SK-N-SH (cell line): ENCODE results near the gene SMARCA1. TPM values are rescaled to one million over a fixed set of nuclear protein-coding genes. Genes with fewer than 3 reads are reported as not detected.

ENCODE experiments used
- CTCF ChIA-PET: fragments of 300-600, 350-600 bp; formaldehyde crosslinking; extraction: SDS; loops from one replicate; lab custom pipeline; 2021; lab: Yijun Ruan, JAX
- POLR2A ChIA-PET: fragments of 350-600 bp; sonication (Branson Sonifier 250); formaldehyde crosslinking; extraction: SDS; loops from one replicate; lab custom pipeline; 2020; ENCODE audit warnings: antibody characterized with exemption, inconsistent platforms; lab: Yijun Ruan, JAX
- DNase-seq: peaks from one replicate; pipeline ENCODE4 v3.0.0; 2012
- H2AFZ ChIP-seq: fragments of 200-600 bp; sonication (generic); 2 replicates; pipeline ENCODE4 v1.8.1; 2016; ENCODE audit warnings: antibody characterized with exemption, mild to moderate bottlenecking, low read depth
- H3F3A ChIP-seq: fragments of 200-600 bp; sonication (generic); replicated peaks from 2 replicates; pipeline ENCODE3; 2016; ENCODE audit warnings: antibody characterized with exemption, mild to moderate bottlenecking; ENCODE audit not compliant: insufficient read depth
- H3K27ac ChIP-seq, 2 experiments: fragments of 200-500 bp in 1 of 2; fragments of 200-600 bp in 1 of 2; sonication (Bioruptor generic) in 1 of 2; sonication (generic), shearing (Covaris generic) in 1 of 2; 2 replicates each; pipeline versions ENCODE4 v1.5.1 to v1.6.1; 2014 to 2016; ENCODE audit warnings: low read depth in 2 of 2, inconsistent platforms in 1 of 2, low read length in 1 of 2, mild to moderate bottlenecking in 1 of 2, mixed read lengths in 1 of 2
- H3K27me3 ChIP-seq: fragments of 200-600 bp; sonication (generic), shearing (Covaris generic); 2 replicates; pipeline ENCODE4 v1.6.1; 2016; ENCODE audit warnings: mixed run types; ENCODE audit not compliant: insufficient read depth
- H3K36me3 ChIP-seq, 2 experiments: fragments of 200-500 bp in 1 of 2; fragments of 200-600 bp in 1 of 2; sonication (Bioruptor generic) in 1 of 2; sonication (generic) in 1 of 2; replicated peaks in 1 of 2; 2 replicates each; pipeline versions ENCODE3 to v1.5.1; 2014 to 2016; ENCODE audit warnings: low read length in 1 of 2, mild to moderate bottlenecking in 1 of 2; ENCODE audit not compliant: insufficient read depth in 2 of 2, control insufficient read depth in 1 of 2
- H3K4me1 ChIP-seq, 2 experiments: fragments of 200-500 bp in 1 of 2; fragments of 200-600 bp in 1 of 2; sonication (Bioruptor generic) in 1 of 2; sonication (generic), shearing (Covaris generic) in 1 of 2; 2 replicates each; pipeline versions ENCODE4 v1.5.1 to v1.6.1; 2014 to 2016; ENCODE audit warnings: low read depth in 1 of 2, low read length in 1 of 2, mixed run types in 1 of 2; ENCODE audit not compliant: insufficient read depth in 2 of 2, control insufficient read depth in 1 of 2
- H3K4me2 ChIP-seq: fragments of 200-600 bp; sonication (generic), shearing (Covaris generic); 2 replicates; pipeline ENCODE4 v1.6.1; 2017; ENCODE audit warnings: mixed run types
- H3K4me3 ChIP-seq, 2 experiments: fragments of 200-500 bp in 1 of 2; fragments of 200-600 bp in 1 of 2; sonication (Bioruptor generic) in 1 of 2; sonication (generic), shearing (Covaris generic) in 1 of 2; 2 replicates each; pipeline versions ENCODE4 v1.5.1 to v1.8.1; 2014 to 2016; ENCODE audit warnings: low read depth in 2 of 2, inconsistent platforms in 1 of 2, low read length in 1 of 2, mild to moderate bottlenecking in 1 of 2, mixed read lengths in 1 of 2, moderate library complexity in 1 of 2
- H3K79me2 ChIP-seq: fragments of 200-600 bp; sonication (generic); 2 replicates; pipeline ENCODE4 v1.8.1; 2017; ENCODE audit warnings: mild to moderate bottlenecking; ENCODE audit not compliant: insufficient read depth
- H3K9ac ChIP-seq: fragments of 200-600 bp; sonication (generic); 2 replicates; pipeline ENCODE4 v1.6.1; 2017; ENCODE audit warnings: mixed run types
- H3K9me2 ChIP-seq: fragments of 200-600 bp; sonication (generic); 2 replicates; pipeline ENCODE4 v1.6.1; 2017; ENCODE audit warnings: mixed run types
- H3K9me3 ChIP-seq: fragments of 200-600 bp; sonication (generic); 2 replicates; pipeline ENCODE4 v1.6.1; 2017; ENCODE audit warnings: mixed run types, mild to moderate bottlenecking, moderate library complexity
- H4K20me1 ChIP-seq: fragments of 200-600 bp; sonication (generic); 2 replicates; pipeline ENCODE4 v1.6.1; 2017; ENCODE audit warnings: mild to moderate bottlenecking, mixed run types; ENCODE audit not compliant: insufficient read depth
- CTCF ChIP-seq: fragments of 200-600 bp; sonication (generic); IDR thresholded peaks from 2 replicates; pipeline ENCODE4 v1.6.1; 2017; ENCODE audit warnings: antibody characterized with exemption, mild to moderate bottlenecking, moderate library complexity
- EZH2phosphoT487 ChIP-seq: fragments of 200-600 bp; sonication (generic); IDR thresholded peaks from 2 replicates; pipeline ENCODE4 v1.6.1; 2017; ENCODE audit warnings: low read depth, mixed run types, mild to moderate bottlenecking, antibody characterized with exemption, moderate library complexity, borderline replicate concordance
- FOSL2 ChIP-seq: IDR thresholded peaks from 2 replicates; pipeline ENCODE4 v1.4.0; 2012; ENCODE audit warnings: low read depth, mild to moderate bottlenecking, moderate library complexity, borderline replicate concordance
- FOXJ3 ChIP-seq: sonication (generic); formaldehyde crosslinking; IDR thresholded peaks from 2 replicates; pipeline ENCODE4 v1.5.1; 2020; ENCODE audit warnings: mild to moderate bottlenecking, missing genetic modification reagents
- FOXM1 ChIP-seq: IDR thresholded peaks from 2 replicates; pipeline ENCODE4 v1.4.0; 2012; ENCODE audit warnings: low read depth, mild to moderate bottlenecking
- PBX3 ChIP-seq: IDR thresholded peaks from 2 replicates; pipeline ENCODE4; 2012
- POLR2AphosphoS5 ChIP-seq: IDR thresholded peaks from 2 replicates; pipeline ENCODE4 v1.6.1; 2012; ENCODE audit warnings: low read depth, low read length
- RAD21 ChIP-seq: IDR thresholded peaks from 2 replicates; pipeline ENCODE4 v1.6.1; 2012; ENCODE audit warnings: mild to moderate bottlenecking, low read length
- RCOR1 ChIP-seq: fragments of 150-350 bp; IDR thresholded peaks from 2 replicates; pipeline ENCODE4 v1.6.1; 2017; ENCODE audit warnings: antibody characterized with exemption, low read length
- SIN3A ChIP-seq: IDR thresholded peaks from 2 replicates; pipeline ENCODE4 v1.6.1; 2012; ENCODE audit warnings: low read depth, mild to moderate bottlenecking, low read length, moderate library complexity, borderline replicate concordance
- SMC3 ChIP-seq: IDR thresholded peaks from 2 replicates; pipeline ENCODE4 v1.6.1; 2012; ENCODE audit warnings: low read depth, low read length, improper control_type of control experiment
- TAF1 ChIP-seq: IDR thresholded peaks from 2 replicates; pipeline ENCODE4 v1.6.1; 2012; ENCODE audit warnings: low read depth, mild to moderate bottlenecking, low read length, moderate library complexity, borderline replicate concordance
- TCF12 ChIP-seq: IDR thresholded peaks from 2 replicates; pipeline ENCODE4 v1.4.0; 2012
- YY1 ChIP-seq: IDR thresholded peaks from 2 replicates; pipeline ENCODE4 v1.4.0; 2012; ENCODE audit warnings: low read depth, mild to moderate bottlenecking
- WGBS: methylation state at CpG from one replicate; pipeline ENCODE4 v1.1.6; 2017; ENCODE audit warnings: low lambda C conversion rate; 5-methylcytosine and 5-hydroxymethylcytosine counted together
- polyA plus RNA-seq, 3 experiments: library from polyadenylated mRNA; depleted of rRNA; stranded (reverse); fragments of >200 nt; gene quantifications; 2 replicates each; pipeline ENCODE4 v1.2.3, GENCODE V29; 2012

SMARCA1 gene
- polyA plus RNA-seq, 1 of the 3 experiments (the other 2 are of a cell fraction), result 17.1 TPM

- H4K20me1 ChIP-seq, result no peaks in the 10 kb centered on the region
- H3K9ac ChIP-seq, result peak within 1 kb of the TSS; percentile 86
- TF ChIP-seq TCF12, result 0 out of 2 replicates have a peak, but pooled peaks have one; percentile 12
- TF ChIP-seq PBX3, result no peak
- no peak for TF ChIP-seq SMC3
- peak; percentile 50; the same call in 1 of the 2 replicates for TF ChIP-seq TAF1
- TF ChIP-seq SIN3A, result peak; percentile 75; the same call in 1 of the 2 replicates
- 0 out of 2 replicates have a peak, but pooled peaks have one; percentile 10 for TF ChIP-seq RAD21
- TF ChIP-seq YY1, result peak; percentile 59; the same call in 1 of the 2 replicates
- TF ChIP-seq FOXJ3 (CRISPR knock-in tag), result peak; percentile 28; the same call in 1 of the 2 replicates
- peak; percentile 34; the same call in 1 of the 2 replicates for TF ChIP-seq POLR2AphosphoS5
- no peak for TF ChIP-seq EZH2phosphoT487
- TF ChIP-seq RCOR1, result 0 out of 2 replicates have a peak, but pooled peaks have one; percentile 30
- no peak for TF ChIP-seq FOSL2
- no peak for TF ChIP-seq FOXM1
- TF ChIP-seq CTCF, result peak; percentile 75
- H3K4me2 ChIP-seq, result peak within 1 kb of the TSS; percentile 85
- CTCF ChIA-PET, result interaction anchor here (0.5 to 1.4 kb wide), 11 partner anchors 12 to 61 kb away, joined by 3 to 7 read pairs (median 3); no protein-coding TSS in a partner anchor
- H3K79me2 ChIP-seq, result peaks cover 11% of the 10 kb centered on the region; the same call in 1 of the 2 replicates
- H3K27ac ChIP-seq, result peak within 1 kb of the TSS in 1 of 2 experiments; percentile 68; a peak in 2 of 4 replicates
- peaks cover 0 to 17% of the 10 kb centered on the region in 2 experiments for H3K36me3 ChIP-seq
- no peaks in the 10 kb centered on the region for H3K9me2 ChIP-seq
- H3K4me3 ChIP-seq, result peak within 1 kb of the TSS; percentile 84 to 86
- H3K9me3 ChIP-seq, result no peaks in the 10 kb centered on the region
- POLR2A ChIA-PET, result no interaction called here
- peak within 1 kb of the TSS; percentile 97 for H2AFZ ChIP-seq
- H3F3A ChIP-seq, result peaks cover 4% of the 10 kb centered on the region
- DNase-seq, result peak; percentile 91
- H3K27me3 ChIP-seq, result no peaks in the 10 kb centered on the region
- WGBS, result under 1% methylated on average over 32 of the region's 60 CpGs
- H3K4me1 ChIP-seq, result peaks cover 3 to 8% of the 10 kb centered on the region in 2 experiments; a peak in 1 of 4 replicates
Measured at GRCh38 chrX:129540068-129540653, 16.9 kb upstream of the SMARCA1 start, which contains the start of gene OCRL. Gene OCRL, plus strand, starts transcription at chrX:129540259. Its CDS starts 181 bp downstream, at chrX:129540440.
